Activated naive CD4-positive, alpha-beta T cell treated with anti-CD3 and anti-CD28 coated beads, Interleukin-2, amount 10 ng/mL, durations not matched to agents 7 days and 5 days (primary cell): ENCODE results near the gene CCDC190.
A peak's percentile ranks its signal among the peaks of the same experiment; 100 is the strongest.
"Not testable (repeated sequence)": the region's sequence is repeated elsewhere in the genome, so short reads cannot be mapped to it uniquely, and the experiment has no call there.

Experiments used
- CTCF ChIA-PET: fragments of 350-600 bp; sonication (Branson Sonifier 250); formaldehyde crosslinking; loops from one replicate; lab custom pipeline; 2021; ENCODE audit warnings: antibody characterized with exemption; lab: Charles Lee
- DNase-seq: peaks from one replicate; pipeline ENCODE4 v3.0.0-alpha.2; 2020
- H3K27ac Mint-ChIP-seq: one replicate; pipeline ENCODE4 v1.8.0; 2021; ENCODE audit warnings: mild to moderate bottlenecking, moderate library complexity, mixed read lengths
- H3K27me3 Mint-ChIP-seq: one replicate; pipeline ENCODE4 v1.8.0; 2021; ENCODE audit warnings: mild to moderate bottlenecking, mixed read lengths
- H3K36me3 Mint-ChIP-seq: one replicate; pipeline ENCODE4 v1.8.0; 2021; ENCODE audit warnings: mixed read lengths
- H3K4me1 Mint-ChIP-seq: one replicate; pipeline ENCODE4 v1.8.0; 2021; ENCODE audit warnings: mixed read lengths
- H3K4me3 Mint-ChIP-seq: one replicate; pipeline ENCODE4 v1.8.0; 2021; ENCODE audit warnings: mild to moderate bottlenecking, moderate library complexity, mixed read lengths
- H3K9me3 Mint-ChIP-seq: one replicate; pipeline ENCODE4 v1.8.0; 2021; ENCODE audit warnings: mixed read lengths

CCDC190 gene

DNA sequence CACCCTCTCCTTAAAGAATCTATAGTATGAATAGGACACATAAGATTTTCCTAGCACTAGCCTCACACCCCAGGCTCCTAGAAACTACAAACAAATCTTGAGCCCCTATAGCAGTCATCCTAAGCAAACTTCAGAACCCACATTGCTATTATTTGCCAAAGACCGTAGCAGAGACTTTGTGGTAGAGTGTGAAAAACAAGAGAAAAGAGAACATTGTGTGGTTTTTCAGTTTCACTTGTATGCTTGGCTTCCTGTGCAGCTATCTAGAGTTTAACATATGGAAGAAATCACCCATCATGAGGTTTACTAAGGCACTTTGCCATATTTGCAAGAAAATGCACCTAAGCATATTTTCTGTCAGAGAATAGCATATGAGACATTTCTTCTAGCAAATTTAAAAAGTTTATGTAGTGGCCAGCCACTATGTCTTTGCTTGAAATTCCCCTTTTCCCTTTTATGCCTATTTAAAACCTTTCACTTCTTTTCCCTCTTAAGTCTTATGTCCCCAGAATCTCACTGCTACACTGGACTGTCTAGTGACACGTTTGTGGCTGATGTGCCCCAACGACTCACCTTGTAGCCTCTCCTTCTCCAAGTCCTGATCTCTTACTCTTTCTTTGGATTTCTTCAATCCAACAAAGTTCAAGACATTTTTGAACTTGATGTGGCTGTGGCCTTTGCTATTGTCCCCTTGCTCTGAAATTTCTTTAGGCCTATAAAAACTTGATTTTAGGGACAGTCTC lies 25.6 kb downstream of the CCDC190 start:
- no peak overlapping the region for H3K4me3 Mint-ChIP-seq
- peak overlapping the region; percentile 28 for H3K27ac Mint-ChIP-seq
- CTCF ChIA-PET: no interaction called here
- no peak for DNase-seq
- peaks cover 34% of the 10 kb centered on the region for H3K4me1 Mint-ChIP-seq
- H3K9me3 Mint-ChIP-seq: peaks cover 40% of the 10 kb centered on the region
- peaks cover 14% of the 10 kb centered on the region for H3K36me3 Mint-ChIP-seq
- H3K27me3 Mint-ChIP-seq: peaks cover 20% of the 10 kb centered on the region

DNA sequence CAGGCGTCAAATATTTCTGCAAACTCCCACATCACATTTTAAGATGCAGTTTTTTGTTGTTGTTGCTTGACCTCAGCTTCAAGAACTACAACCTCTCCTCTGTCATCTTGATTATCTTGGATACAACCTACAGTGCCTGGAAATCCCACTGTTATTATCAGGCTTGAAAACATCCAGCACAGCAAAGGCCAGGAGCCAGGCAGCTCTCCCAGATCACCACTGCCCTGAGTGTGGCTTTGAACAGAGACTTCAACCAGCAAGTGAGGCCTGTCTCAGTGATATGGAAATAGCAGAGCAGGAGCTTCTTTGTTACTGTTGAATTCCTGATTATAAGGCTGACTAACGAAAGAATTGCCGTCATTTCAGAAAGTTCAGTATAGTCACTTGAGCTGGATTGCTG lies 28.5 kb downstream of the CCDC190 start:
- Mint-ChIP-seq H3K9me3 (peaks cover 25% of the 10 kb centered on the region), H3K27ac (no peak overlapping the region), H3K36me3 (peaks cover 10% of the 10 kb centered on the region), H3K4me3 (no peak overlapping the region), H3K4me1 (peaks cover 34% of the 10 kb centered on the region), H3K27me3 (peaks cover 21% of the 10 kb centered on the region)
- CTCF ChIA-PET: interaction anchor here (0.9 to 1.1 kb wide), 2 partner anchors 21 to 483 kb away, joined by 3 read pairs; no protein-coding TSS in a partner anchor
- no peak for DNase-seq

DNA sequence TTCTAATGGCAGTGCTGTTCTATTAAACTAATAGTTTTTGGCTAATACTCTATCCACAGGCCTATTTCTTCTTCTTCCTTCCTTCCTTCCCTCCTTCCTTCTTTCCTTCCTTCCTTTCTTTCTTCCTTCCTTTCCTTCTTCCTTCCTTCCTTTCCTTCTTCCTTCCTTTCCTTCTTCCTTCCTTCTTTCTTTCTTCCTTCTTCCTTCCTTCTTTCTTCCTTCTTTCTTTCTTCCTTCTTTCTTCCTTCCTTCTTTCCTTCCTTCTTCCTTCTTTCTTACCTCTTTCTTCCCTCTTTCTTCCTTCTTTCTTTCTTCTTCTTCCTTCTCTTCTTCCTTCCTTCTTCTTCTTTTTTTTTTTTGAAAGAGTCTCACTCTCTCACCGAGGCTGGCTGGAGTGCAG lies 31.7 kb downstream of the CCDC190 start:
- peaks cover 7% of the 10 kb centered on the region for H3K9me3 Mint-ChIP-seq
- CTCF ChIA-PET: no interaction called here
- peaks cover 42% of the 10 kb centered on the region for H3K27me3 Mint-ChIP-seq
- peaks cover 13% of the 10 kb centered on the region for H3K4me1 Mint-ChIP-seq
- H3K4me3 Mint-ChIP-seq: no peak overlapping the region
- DNase-seq: no peak
- no peak overlapping the region for H3K27ac Mint-ChIP-seq
- peaks cover 2% of the 10 kb centered on the region for H3K36me3 Mint-ChIP-seq

DNA sequence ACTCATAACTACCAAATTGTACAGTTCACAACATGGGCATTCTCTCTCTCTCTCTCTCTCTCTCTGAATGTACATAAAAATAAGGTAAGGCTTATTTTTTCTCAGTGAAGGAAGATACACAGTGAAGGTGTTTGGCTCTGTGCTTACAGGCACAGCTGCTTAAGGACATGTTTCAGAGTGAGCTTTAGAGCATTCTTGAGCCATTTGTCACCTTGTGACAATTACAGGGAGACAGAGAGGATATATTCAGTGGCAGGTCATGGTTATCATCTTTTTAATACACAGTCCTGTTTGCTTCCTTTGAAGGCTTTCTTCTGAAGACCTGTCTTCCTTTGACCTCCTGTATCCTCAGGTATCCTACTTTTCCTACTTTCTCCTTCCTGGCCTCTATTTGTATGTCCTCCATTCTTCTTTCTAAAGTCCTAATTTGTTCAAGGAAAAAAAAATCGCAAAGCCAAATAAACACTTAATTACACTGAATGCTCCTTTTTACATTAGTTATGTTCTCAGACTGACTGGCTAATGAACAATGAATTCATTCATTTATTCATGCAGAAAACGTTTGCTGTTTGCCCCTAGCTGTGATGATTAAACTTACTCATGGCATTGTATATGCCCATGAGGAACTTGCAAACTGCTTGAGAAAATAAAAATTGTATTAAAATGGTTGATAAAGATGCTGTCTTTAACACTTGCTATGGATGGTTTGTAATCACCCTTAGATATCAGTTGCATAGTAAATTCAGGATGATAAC lies 37.0 kb downstream of the CCDC190 start:
- Mint-ChIP-seq H3K27me3 (peaks cover 61% of the 10 kb centered on the region), H3K4me3 (no peak overlapping the region), H3K9me3 (no peaks in the 10 kb centered on the region), H3K27ac (no peak overlapping the region), H3K36me3 (peaks cover 2% of the 10 kb centered on the region), H3K4me1 (peaks cover 16% of the 10 kb centered on the region)
- CTCF ChIA-PET: no interaction called here
- DNase-seq: no peak

DNA sequence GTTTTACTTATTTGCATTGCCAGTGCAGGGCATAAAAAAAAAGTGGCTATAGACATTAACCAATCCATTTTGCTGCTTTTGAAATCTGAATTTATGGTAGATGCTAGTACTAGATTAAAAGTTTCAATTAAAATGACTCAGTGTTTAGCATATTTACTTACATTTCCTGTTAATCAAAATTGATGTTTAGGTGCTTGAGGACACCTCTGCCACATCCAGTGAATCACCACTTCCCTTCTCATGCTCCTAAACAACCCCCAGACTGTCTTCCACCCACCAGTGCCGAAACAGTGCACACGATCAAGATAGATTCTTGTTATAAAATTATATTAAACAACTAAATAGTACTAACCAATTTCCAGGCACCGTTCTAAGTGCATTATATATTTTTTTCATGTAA lies 37.7 kb downstream of the CCDC190 start:
- Mint-ChIP-seq H3K4me1 (peaks cover 16% of the 10 kb centered on the region), H3K9me3 (no peaks in the 10 kb centered on the region), H3K27ac (no peak overlapping the region), H3K36me3 (peaks cover 2% of the 10 kb centered on the region), H3K27me3 (peaks cover 59% of the 10 kb centered on the region), H3K4me3 (no peak overlapping the region)
- DNase-seq: no peak
- CTCF ChIA-PET: no interaction called here

DNA sequence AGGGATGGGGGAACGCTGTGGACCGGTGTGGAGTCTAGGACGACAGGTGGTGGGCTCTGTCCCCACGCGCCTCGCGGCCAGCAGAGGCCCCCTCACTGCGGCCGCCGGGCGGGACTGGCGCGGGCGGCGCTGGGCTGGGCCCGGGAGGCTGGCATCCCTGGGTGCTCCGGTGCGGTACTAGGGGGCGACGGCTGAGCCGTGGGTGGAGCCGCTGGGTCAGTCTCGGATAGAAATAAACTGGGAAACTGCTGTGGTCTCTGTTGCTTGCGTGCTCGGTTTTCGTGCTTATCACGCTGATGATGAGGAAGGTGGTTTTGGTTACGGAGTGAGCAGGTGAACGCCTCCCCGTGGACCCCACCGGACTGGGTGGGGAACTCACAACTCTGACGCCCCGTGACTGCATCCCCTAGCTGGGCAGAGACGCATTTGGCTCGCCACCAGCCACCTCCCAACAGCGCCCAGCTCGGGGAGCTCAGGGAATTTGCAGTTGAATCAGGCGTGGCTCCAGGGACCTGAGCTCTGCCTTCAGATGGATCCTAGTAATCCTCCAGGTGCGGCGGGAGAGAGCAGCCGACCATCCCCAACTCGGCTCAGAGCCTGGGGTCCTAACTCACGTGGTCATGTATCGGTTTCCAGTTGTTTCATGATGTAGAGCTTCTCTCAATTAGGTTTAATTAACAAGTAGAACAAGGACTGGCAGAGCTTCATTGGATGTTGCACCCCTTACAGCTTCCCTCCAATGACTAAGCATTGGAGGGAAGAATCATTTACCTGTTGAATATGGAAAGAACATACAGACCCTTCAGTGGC lies 38.4 kb downstream of the CCDC190 start:
- CTCF ChIA-PET: no interaction called here
- no peaks in the 10 kb centered on the region for H3K9me3 Mint-ChIP-seq
- H3K27me3 Mint-ChIP-seq: peaks cover 62% of the 10 kb centered on the region
- peaks cover 2% of the 10 kb centered on the region for H3K36me3 Mint-ChIP-seq
- H3K4me1 Mint-ChIP-seq: peaks cover 16% of the 10 kb centered on the region
- no peak for DNase-seq
- no peak overlapping the region for H3K27ac Mint-ChIP-seq
- peak overlapping the region; percentile 23 for H3K4me3 Mint-ChIP-seq

DNA sequence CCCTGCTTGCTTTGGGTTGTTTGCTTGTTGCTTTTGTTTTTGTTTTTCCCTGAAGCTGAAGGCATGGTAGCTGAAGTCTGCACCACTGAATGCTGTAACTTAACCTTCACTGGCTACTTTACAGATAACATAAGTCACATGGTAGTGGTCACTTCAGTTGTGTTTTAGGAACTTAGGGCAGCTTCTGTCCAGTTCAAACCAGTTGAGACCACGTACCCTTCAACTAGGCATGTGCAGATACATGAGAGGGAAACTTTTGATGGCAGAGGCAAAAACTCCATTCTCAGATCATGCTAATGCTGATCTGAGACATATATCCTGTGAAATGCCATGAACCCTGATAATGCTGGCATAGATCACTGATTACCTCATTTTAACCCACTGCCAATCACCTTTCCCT lies 42.3 kb downstream of the CCDC190 start:
- Mint-ChIP-seq H3K4me1 (peaks cover 16% of the 10 kb centered on the region), H3K27me3 (peaks cover 37% of the 10 kb centered on the region)
- H3K4me3 Mint-ChIP-seq, H3K9me3 Mint-ChIP-seq, H3K27ac Mint-ChIP-seq, CTCF ChIA-PET, H3K36me3 Mint-ChIP-seq, DNase-seq: not testable (repeated sequence)

DNA sequence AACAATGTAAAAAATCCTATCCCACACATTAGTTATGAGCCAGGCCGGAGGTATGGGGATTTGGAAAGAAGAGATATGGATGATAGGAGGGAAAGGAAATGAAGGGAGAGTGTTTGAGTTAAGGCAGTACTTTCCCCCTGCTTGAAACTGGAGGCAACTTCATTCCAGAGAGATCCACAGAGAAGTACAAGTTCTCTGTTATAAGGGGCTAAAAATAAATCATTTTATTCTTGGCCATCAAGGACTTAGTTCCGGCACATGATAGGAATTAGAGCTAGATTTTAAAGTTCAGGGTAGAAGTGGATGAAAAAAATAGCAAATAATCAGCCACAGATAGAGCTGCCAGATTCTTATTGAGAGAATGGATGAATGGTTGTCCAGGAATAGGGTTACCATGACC lies 42.8 kb downstream of the CCDC190 start:
- H3K4me3 Mint-ChIP-seq, H3K27ac Mint-ChIP-seq, CTCF ChIA-PET, H3K9me3 Mint-ChIP-seq, H3K36me3 Mint-ChIP-seq, DNase-seq: not testable (repeated sequence)
- Mint-ChIP-seq H3K4me1 (peaks cover 14% of the 10 kb centered on the region), H3K27me3 (peaks cover 33% of the 10 kb centered on the region)

DNA sequence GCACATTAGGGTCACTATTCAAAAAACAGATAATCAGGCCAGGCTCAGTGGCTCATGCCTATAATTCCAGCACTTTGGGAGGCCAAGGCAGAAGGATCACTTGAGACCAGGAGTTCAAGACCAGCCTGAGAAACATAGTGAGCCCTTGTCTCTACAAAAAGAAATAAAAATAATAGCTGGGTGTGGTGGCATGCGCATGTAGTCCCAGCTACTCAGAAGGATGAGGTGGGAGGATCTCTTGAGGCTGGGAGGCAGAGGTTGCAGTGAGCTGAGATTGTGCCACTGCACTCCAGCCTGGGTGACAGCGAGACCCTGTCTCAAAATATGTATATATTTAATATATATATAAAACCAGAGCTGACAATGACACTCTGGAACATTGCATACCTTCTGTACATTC lies 48.6 kb downstream of the CCDC190 start:
- H3K4me1 Mint-ChIP-seq, H3K4me3 Mint-ChIP-seq, DNase-seq, H3K27ac Mint-ChIP-seq, H3K9me3 Mint-ChIP-seq, CTCF ChIA-PET, H3K27me3 Mint-ChIP-seq: not testable (repeated sequence)
- H3K36me3 Mint-ChIP-seq: peaks cover 26% of the 10 kb centered on the region

DNA sequence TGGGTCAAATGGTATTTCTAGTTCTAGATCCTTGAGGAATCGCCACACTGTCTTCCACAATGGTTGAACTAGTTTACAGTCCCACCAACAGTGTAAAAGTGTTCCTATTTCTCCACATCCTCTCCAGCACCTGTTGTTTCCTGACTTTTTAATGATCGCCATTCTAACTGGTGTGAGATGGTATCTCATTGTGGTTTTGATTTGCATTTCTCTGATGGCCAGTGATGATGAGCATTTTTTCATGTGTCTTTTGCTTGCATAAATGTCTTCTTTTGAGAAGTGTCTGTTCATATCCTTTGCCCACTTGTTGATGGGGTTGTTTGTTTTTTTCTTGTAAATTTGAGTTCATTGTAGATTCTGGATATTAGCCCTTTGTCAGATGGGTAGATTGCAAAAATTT lies 53.5 kb downstream of the CCDC190 start:
- H3K9me3 Mint-ChIP-seq, H3K27me3 Mint-ChIP-seq, H3K4me1 Mint-ChIP-seq, H3K4me3 Mint-ChIP-seq, DNase-seq, CTCF ChIA-PET, H3K27ac Mint-ChIP-seq: not testable (repeated sequence)
- peaks cover 53% of the 10 kb centered on the region for H3K36me3 Mint-ChIP-seq
